Skin of body (tissue), 2 donors: ENCODE data around the gene ACTMAP. TPM values are rescaled to one million over a fixed set of nuclear protein-coding genes. Genes with fewer than 3 reads are reported as not detected.
"Not testable (repeated sequence)": the region's sequence is repeated elsewhere in the genome, so short reads cannot be mapped to it uniquely, and the experiment has no call there.

Experiments
- DNase-seq: peaks from one replicate; lab custom pipeline; 2025; lab: John Stamatoyannopoulos, UW
- total RNA-seq: library from RNA; depleted of rRNA; stranded (reverse); fragments of >200 nt; gene quantifications from one replicate; pipeline ENCODE4 v1.2.3, GENCODE V29; 2014

Gene ACTMAP
- total RNA-seq, 1 donor from 2014 or later, result 1.3 TPM

- peak; percentile 95 for DNase-seq
These were observed 26.8 kb upstream of the ACTMAP start for GRCh38 chr19:40776932-40777644.

- DNase-seq, result no peak
These were observed 26.1 kb upstream of the ACTMAP start for GRCh38 chr19:40776364-40776763.

GRCh38 chr19:40775632-40776022 is 25.4 kb upstream of the ACTMAP start:
- no peak for DNase-seq

- DNase-seq, result no peak
These were observed 24.8 kb upstream of the ACTMAP start, which contains the start of gene MIA for GRCh38 chr19:40774916-40775631. TSS of gene MIA (plus strand) at chr19:40775521. CDS start at chr19:40775543, 22 bp downstream.

GRCh38 chr19:40771101-40771862 is 21.0 kb upstream of the ACTMAP start:
- DNase-seq, result not testable (repeated sequence)

GRCh38 chr19:40768869-40769268 is 18.6 kb upstream of the ACTMAP start:
- no peak for DNase-seq

- DNase-seq, result not testable (repeated sequence)
These were observed 16.1 kb upstream of the ACTMAP start for GRCh38 chr19:40766385-40766784.

- DNase-seq, result no peak
These were observed 13.7 kb upstream of the ACTMAP start for GRCh38 chr19:40763963-40764362.

GRCh38 chr19:40763526-40763925 is 13.2 kb upstream of the ACTMAP start:
- no peak for DNase-seq

- DNase-seq, result no peak
These were observed 12.6 kb upstream of the ACTMAP start for GRCh38 chr19:40762754-40763470.

GRCh38 chr19:40759352-40759751 is 9.1 kb upstream of the ACTMAP start:
- no peak for DNase-seq

GRCh38 chr19:40758491-40758890 is 8.2 kb upstream of the ACTMAP start:
- no peak for DNase-seq

GRCh38 chr19:40756502-40757110 is 6.3 kb upstream of the ACTMAP start:
- no peak for DNase-seq

GRCh38 chr19:40755791-40756190 is 5.5 kb upstream of the ACTMAP start:
- DNase-seq, result no peak

- no peak for DNase-seq
These were observed 5.0 kb upstream of the ACTMAP start for GRCh38 chr19:40755248-40755624.

- DNase-seq, result no peak
These were observed 4.5 kb upstream of the ACTMAP start for GRCh38 chr19:40754611-40755247.

GRCh38 chr19:40752257-40752781 is 2.0 kb upstream of the ACTMAP start:
- no peak for DNase-seq

- DNase-seq, result peak; percentile 97
These were observed 729 bp upstream of the ACTMAP start, which contains the start of gene SNRPA for GRCh38 chr19:40750874-40751537. TSS of gene SNRPA (plus strand) at chr19:40751203. CDS start at chr19:40751409, 206 bp downstream.

GRCh38 chr19:40747536-40747935 is 2.7 kb downstream of the ACTMAP start:
- DNase-seq, result no peak

- no peak for DNase-seq
These were observed 4.9 kb downstream of the ACTMAP start for GRCh38 chr19:40745402-40745780.
